Neural cell (in vitro differentiated cells): ENCODE data around the gene MOCOS. TPM values are rescaled to one million over a fixed set of nuclear protein-coding genes. Genes with fewer than 3 reads are reported as not detected.

Experiments used
- H2AFZ ChIP-seq: fragments of 200-600, 300-800 bp; sonication (generic), shearing (Covaris generic); 2 replicates; pipeline ENCODE4 v1.6.0; 2014; ENCODE audit warnings: low read depth, mild to moderate bottlenecking, antibody characterized with exemption, low read length, moderate library complexity
- H3F3A ChIP-seq: fragments of 200-600 bp; shearing (Covaris generic); 2 replicates; pipeline ENCODE4 v1.6.1; 2016; ENCODE audit warnings: mild to moderate bottlenecking, moderate library complexity, mixed read lengths, antibody characterized with exemption, low read length; ENCODE audit not compliant: insufficient read depth, poor library complexity, severe bottlenecking
- H3K27ac ChIP-seq: fragments of 200-600, 300-800 bp; sonication (generic), shearing (Covaris generic); 2 replicates; pipeline ENCODE4 v1.5.1; 2014; ENCODE audit warnings: mild to moderate bottlenecking, low read length, moderate library complexity
- H3K27me3 ChIP-seq: fragments of 300-800, 200-600 bp; sonication (generic), shearing (Covaris generic); 2 replicates; pipeline ENCODE4 v1.6.0; 2014; ENCODE audit warnings: mild to moderate bottlenecking, low read depth, low read length, moderate library complexity; ENCODE audit not compliant: insufficient read depth
- H3K36me3 ChIP-seq: fragments of 300-800, 200-600 bp; sonication (generic), shearing (Covaris generic); 2 replicates; pipeline ENCODE4 v1.5.1; 2014; ENCODE audit warnings: mild to moderate bottlenecking, antibody characterized with exemption, low read length, moderate library complexity; ENCODE audit not compliant: insufficient read depth
- H3K4me2 ChIP-seq: fragments of 300-800, 200-600 bp; sonication (generic), shearing (Covaris generic); 2 replicates; pipeline ENCODE4 v1.6.0; 2014; ENCODE audit warnings: mild to moderate bottlenecking, low read length
- H3K4me3 ChIP-seq: fragments of 300-800, 200-600 bp; sonication (generic), shearing (Covaris generic); 2 replicates; pipeline ENCODE4 v1.5.1; 2014; ENCODE audit warnings: mild to moderate bottlenecking, low read length, moderate library complexity
- H3K79me2 ChIP-seq: fragments of 200-600 bp; shearing (Covaris generic); replicated peaks from 2 replicates; pipeline ENCODE4 v1.6.0; 2014; ENCODE audit warnings: mild to moderate bottlenecking, low read length, moderate library complexity; ENCODE audit not compliant: insufficient read depth
- H3K9ac ChIP-seq: fragments of 300-800, 200-600 bp; sonication (generic), shearing (Covaris generic); 2 replicates; pipeline ENCODE4 v1.6.1; 2016; ENCODE audit warnings: mild to moderate bottlenecking, low read length, mixed read lengths
- H3K9me2 ChIP-seq: fragments of 200-600 bp; shearing (Covaris generic); 2 replicates; pipeline ENCODE4 v1.6.1; 2016; ENCODE audit warnings: mild to moderate bottlenecking, low read length, mixed read lengths; ENCODE audit not compliant: insufficient read depth
- H3K9me3 ChIP-seq: fragments of 200-600, 300-800 bp; sonication (generic), shearing (Covaris generic); 2 replicates; pipeline ENCODE4 v1.6.1; 2016; ENCODE audit warnings: mild to moderate bottlenecking, mixed run types, low read length, moderate library complexity, mixed read lengths
- H4K20me1 ChIP-seq: fragments of 200-600 bp; shearing (Covaris generic); 2 replicates; pipeline ENCODE4 v1.6.1; 2016; ENCODE audit warnings: mild to moderate bottlenecking, mixed run types; ENCODE audit not compliant: insufficient read depth
- EP300 ChIP-seq: fragments of 450-650 bp; conservative IDR thresholded peaks from 2 replicates; pipeline ENCODE4 v1.6.1; 2014; ENCODE audit warnings: antibody characterized with exemption, mild to moderate bottlenecking, moderate library complexity; ENCODE audit not compliant: poor library complexity, severe bottlenecking
- EZH2 ChIP-seq: fragments of 200-600, 300-800 bp; shearing (Covaris generic), sonication (generic); IDR thresholded peaks from 2 replicates; pipeline ENCODE4 v1.6.1; 2014; ENCODE audit warnings: antibody characterized with exemption, low read length, borderline replicate concordance, mild to moderate bottlenecking; ENCODE audit not compliant: insufficient read depth, poor library complexity, severe bottlenecking
- MXI1 ChIP-seq: fragments of 450-650 bp; conservative IDR thresholded peaks from 2 replicates; pipeline ENCODE4 v1.6.1; 2014; ENCODE audit warnings: antibody characterized with exemption, mild to moderate bottlenecking; ENCODE audit not compliant: poor library complexity, severe bottlenecking
- POLR2AphosphoS5 ChIP-seq: IDR thresholded peaks from 2 replicates; pipeline ENCODE4 v1.6.1; 2012
- RAD21 ChIP-seq: fragments of 450-650 bp; conservative IDR thresholded peaks from 2 replicates; pipeline ENCODE4 v1.6.1; 2014; ENCODE audit warnings: antibody characterized with exemption, mild to moderate bottlenecking, moderate library complexity
- SMC3 ChIP-seq: fragments of 450-650 bp; conservative IDR thresholded peaks from 2 replicates; pipeline ENCODE4 v1.6.1; 2014; ENCODE audit warnings: antibody characterized with exemption, mild to moderate bottlenecking, moderate library complexity; ENCODE audit not compliant: poor library complexity
- TAF1 ChIP-seq: IDR thresholded peaks from 2 replicates; pipeline ENCODE4 v1.6.1; 2012; ENCODE audit warnings: low read depth
- polyA plus RNA-seq: library from polyadenylated mRNA; depleted of rRNA; stranded (reverse); fragments of >200 nt; gene quantifications from 2 replicates; pipeline ENCODE4 v1.2.3, GENCODE V29; 2014
- TF ChIP-seq, protein P1 (sequence below): fragments of 450-650 bp; IDR thresholded peaks from 2 replicates; pipeline ENCODE4 v1.5.1; 2014; ENCODE audit warnings: antibody characterized with exemption, mild to moderate bottlenecking, moderate library complexity; ENCODE audit not compliant: poor library complexity, severe bottlenecking
- TF ChIP-seq, protein P2 (sequence below): IDR thresholded peaks from 2 replicates; pipeline ENCODE4 v1.6.1; 2012; ENCODE audit warnings: borderline replicate concordance

The MOCOS gene
- polyA plus RNA-seq, 1 donor from 2014 or later = not detected

DNA sequence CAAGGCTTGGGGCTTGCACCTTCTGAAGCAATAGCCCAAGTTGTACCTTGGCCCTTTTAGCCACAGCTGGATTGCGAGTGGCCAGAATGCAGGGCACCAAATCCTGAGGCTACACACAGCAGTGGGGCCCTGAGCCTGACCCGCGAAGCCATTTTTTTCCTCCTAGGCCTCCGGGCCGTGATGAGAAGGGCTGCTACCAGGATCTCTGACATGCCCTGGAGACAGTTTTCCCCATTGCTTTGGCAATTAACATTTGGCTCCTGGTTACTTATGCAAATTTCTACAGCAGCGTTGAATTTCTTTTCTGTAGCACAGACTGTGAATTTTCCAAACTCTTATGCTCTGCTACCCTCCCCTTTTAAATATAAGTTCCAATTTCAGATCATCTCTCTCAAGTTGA, 54.5 kb downstream of the MOCOS start:
- Histone ChIP-seq H4K20me1 (no peaks in the 10 kb centered on the region), H2AFZ (no peak overlapping the region), H3F3A (no peaks in the 10 kb centered on the region), H3K4me2 (no peak overlapping the region), H3K36me3 (no peaks in the 10 kb centered on the region), H3K27me3 (no peaks in the 10 kb centered on the region), H3K27ac (no peak overlapping the region), H3K4me3 (no peak overlapping the region), H3K79me2 (no peaks in the 10 kb centered on the region), H3K9ac (no peak overlapping the region), H3K9me3 (no peaks in the 10 kb centered on the region), H3K9me2 (no peaks in the 10 kb centered on the region)
- TF ChIP-seq RAD21 (no peak), EP300 (no peak), SMC3 (no peak), MXI1 (no peak), TAF1 (no peak), POLR2AphosphoS5 (no peak), EZH2 (no peak)
- TF ChIP-seq, protein P1, sequence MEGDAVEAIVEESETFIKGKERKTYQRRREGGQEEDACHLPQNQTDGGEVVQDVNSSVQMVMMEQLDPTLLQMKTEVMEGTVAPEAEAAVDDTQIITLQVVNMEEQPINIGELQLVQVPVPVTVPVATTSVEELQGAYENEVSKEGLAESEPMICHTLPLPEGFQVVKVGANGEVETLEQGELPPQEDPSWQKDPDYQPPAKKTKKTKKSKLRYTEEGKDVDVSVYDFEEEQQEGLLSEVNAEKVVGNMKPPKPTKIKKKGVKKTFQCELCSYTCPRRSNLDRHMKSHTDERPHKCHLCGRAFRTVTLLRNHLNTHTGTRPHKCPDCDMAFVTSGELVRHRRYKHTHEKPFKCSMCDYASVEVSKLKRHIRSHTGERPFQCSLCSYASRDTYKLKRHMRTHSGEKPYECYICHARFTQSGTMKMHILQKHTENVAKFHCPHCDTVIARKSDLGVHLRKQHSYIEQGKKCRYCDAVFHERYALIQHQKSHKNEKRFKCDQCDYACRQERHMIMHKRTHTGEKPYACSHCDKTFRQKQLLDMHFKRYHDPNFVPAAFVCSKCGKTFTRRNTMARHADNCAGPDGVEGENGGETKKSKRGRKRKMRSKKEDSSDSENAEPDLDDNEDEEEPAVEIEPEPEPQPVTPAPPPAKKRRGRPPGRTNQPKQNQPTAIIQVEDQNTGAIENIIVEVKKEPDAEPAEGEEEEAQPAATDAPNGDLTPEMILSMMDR = no peak
- TF ChIP-seq, protein P2, sequence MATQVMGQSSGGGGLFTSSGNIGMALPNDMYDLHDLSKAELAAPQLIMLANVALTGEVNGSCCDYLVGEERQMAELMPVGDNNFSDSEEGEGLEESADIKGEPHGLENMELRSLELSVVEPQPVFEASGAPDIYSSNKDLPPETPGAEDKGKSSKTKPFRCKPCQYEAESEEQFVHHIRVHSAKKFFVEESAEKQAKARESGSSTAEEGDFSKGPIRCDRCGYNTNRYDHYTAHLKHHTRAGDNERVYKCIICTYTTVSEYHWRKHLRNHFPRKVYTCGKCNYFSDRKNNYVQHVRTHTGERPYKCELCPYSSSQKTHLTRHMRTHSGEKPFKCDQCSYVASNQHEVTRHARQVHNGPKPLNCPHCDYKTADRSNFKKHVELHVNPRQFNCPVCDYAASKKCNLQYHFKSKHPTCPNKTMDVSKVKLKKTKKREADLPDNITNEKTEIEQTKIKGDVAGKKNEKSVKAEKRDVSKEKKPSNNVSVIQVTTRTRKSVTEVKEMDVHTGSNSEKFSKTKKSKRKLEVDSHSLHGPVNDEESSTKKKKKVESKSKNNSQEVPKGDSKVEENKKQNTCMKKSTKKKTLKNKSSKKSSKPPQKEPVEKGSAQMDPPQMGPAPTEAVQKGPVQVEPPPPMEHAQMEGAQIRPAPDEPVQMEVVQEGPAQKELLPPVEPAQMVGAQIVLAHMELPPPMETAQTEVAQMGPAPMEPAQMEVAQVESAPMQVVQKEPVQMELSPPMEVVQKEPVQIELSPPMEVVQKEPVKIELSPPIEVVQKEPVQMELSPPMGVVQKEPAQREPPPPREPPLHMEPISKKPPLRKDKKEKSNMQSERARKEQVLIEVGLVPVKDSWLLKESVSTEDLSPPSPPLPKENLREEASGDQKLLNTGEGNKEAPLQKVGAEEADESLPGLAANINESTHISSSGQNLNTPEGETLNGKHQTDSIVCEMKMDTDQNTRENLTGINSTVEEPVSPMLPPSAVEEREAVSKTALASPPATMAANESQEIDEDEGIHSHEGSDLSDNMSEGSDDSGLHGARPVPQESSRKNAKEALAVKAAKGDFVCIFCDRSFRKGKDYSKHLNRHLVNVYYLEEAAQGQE = no peak

DNA sequence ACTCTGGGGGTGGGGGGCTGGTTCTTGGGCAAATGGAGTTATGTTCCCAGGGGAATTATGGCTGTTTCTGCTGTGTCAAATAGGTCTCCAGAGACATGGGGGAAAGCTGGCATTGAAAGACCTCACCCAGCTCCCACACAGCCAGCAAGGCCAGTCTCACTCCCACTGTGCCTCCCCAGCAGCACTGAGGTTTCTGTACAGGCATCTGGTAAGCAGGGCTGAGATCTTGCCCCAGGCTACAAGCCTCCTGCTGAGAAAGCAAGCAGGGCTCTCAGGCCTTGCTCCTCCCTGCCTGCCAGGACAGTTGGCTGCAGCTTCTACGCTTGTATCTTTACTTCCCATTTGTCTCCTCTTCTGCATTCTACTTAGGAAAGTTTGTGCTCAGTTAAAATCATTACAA, 59.7 kb downstream of the MOCOS start:
- no peaks in the 10 kb centered on the region for H3K9me2 ChIP-seq
- H3K9me3 ChIP-seq = peaks cover 4% of the 10 kb centered on the region
- no peak overlapping the region for H3K4me3 ChIP-seq
- H3K9ac ChIP-seq = no peak overlapping the region
- no peaks in the 10 kb centered on the region for H3K79me2 ChIP-seq
- TF ChIP-seq, protein P2 = no peak
- TF ChIP-seq POLR2AphosphoS5 (no peak), TAF1 (no peak), SMC3 (no peak), EZH2 (no peak), MXI1 (no peak), EP300 (no peak), RAD21 (no peak)
- TF ChIP-seq, protein P1 = no peak
- H3K27me3 ChIP-seq = no peaks in the 10 kb centered on the region
- no peak overlapping the region for H2AFZ ChIP-seq
- no peaks in the 10 kb centered on the region for H3K36me3 ChIP-seq
- no peaks in the 10 kb centered on the region for H3F3A ChIP-seq
- no peak overlapping the region for H3K4me2 ChIP-seq
- H4K20me1 ChIP-seq = no peaks in the 10 kb centered on the region
- no peak overlapping the region for H3K27ac ChIP-seq
